Measurements from ENCODE around the gene CCR5AS.
"Not testable (repeated sequence)": the region's sequence is repeated elsewhere in the genome, so short reads cannot be mapped to it uniquely, and the experiment has no call there.

- not testable (repeated sequence) for TF ChIP-seq CTCF (IDR thresholded peaks at IDR 0.05; ENCODE audit: poor library complexity); EZH2 (IDR thresholded peaks at IDR 0.05; ENCODE audit: borderline replicate concordance)
These were observed 76.2 kb downstream of the CCR5AS start for GRCh38 chr3:46330676-46331075.

Measured in hepatocyte (in vitro differentiated cells).